ENCODE measurements around the gene FCHO1. TPM values are rescaled to one million over a fixed set of nuclear protein-coding genes. Genes with fewer than 3 reads are reported as not detected.

Gene FCHO1
- total and polyA plus RNA-seq, 4 donors: 0.69 to 2.8 (median 1.7) TPM

GRCh38 chr19:17835182-17836006 is 84.1 kb downstream of the FCHO1 start:
- Histone ChIP-seq H3K27me3 (ENCODE audit: control insufficient read depth in 4 of 4, insufficient read depth in 4 of 4, low read length in 3 of 4) (no peaks in the 10 kb centered on the region), H3K4me3 (ENCODE audit: low read depth in 1 of 3, low read length in 3 of 3) (no peak overlapping the region), H3K4me1 (ENCODE audit: control insufficient read depth in 4 of 4, insufficient read depth in 4 of 4, low read length in 3 of 4) (peaks cover 0 to 2% (median 0%) of the 10 kb centered on the region in 4 donors), H3K27ac (ENCODE audit: low read depth in 1 of 2, low read length in 2 of 2) (no peak overlapping the region), H3K36me3 (ENCODE audit: control insufficient read depth in 4 of 4, insufficient read depth in 3 of 4, low read depth in 1 of 4, low read length in 3 of 4) (no peaks in the 10 kb centered on the region), H3K9me3 (ENCODE audit: control insufficient read depth in 4 of 4, low read length in 3 of 4) (no peaks in the 10 kb centered on the region), H3K9ac (ENCODE audit: low read depth in 1 of 2, low read length in 2 of 2) (no peak overlapping the region)
- no peak for DNase-seq (ENCODE audit: low spot score)
- no peak for TF ChIP-seq REST (IDR thresholded peaks at IDR 0.05)
- no peak for TF ChIP-seq SP1 (IDR thresholded peaks at IDR 0.05)
- TF ChIP-seq CTCF (IDR thresholded peaks at IDR 0.05; ENCODE audit: low read depth, low read length, missing input control): no peak
- no peak for TF ChIP-seq TAF1 (conservative IDR thresholded peaks at IDR 0.05)
- TF ChIP-seq RXRA (IDR thresholded peaks at IDR 0.05): no peak
- no peak for TF ChIP-seq GABPA (IDR thresholded peaks at IDR 0.05 in 1 of 2, conservative IDR thresholded peaks at IDR 0.05 in 1 of 2)
- no peak for TF ChIP-seq FOXA2 (IDR thresholded peaks at IDR 0.05)
- TF ChIP-seq ZBTB33 (IDR thresholded peaks at IDR 0.05): no peak
- TF ChIP-seq JUND (IDR thresholded peaks at IDR 0.05): no peak
- no peak for TF ChIP-seq HNF4G (IDR thresholded peaks at IDR 0.05)
- TF ChIP-seq ATF3 (IDR thresholded peaks at IDR 0.05): no peak
- TF ChIP-seq HNF4A (conservative IDR thresholded peaks at IDR 0.05): no peak
- TF ChIP-seq RAD21 (IDR thresholded peaks at IDR 0.05): no peak
- TF ChIP-seq, protein P1, sequence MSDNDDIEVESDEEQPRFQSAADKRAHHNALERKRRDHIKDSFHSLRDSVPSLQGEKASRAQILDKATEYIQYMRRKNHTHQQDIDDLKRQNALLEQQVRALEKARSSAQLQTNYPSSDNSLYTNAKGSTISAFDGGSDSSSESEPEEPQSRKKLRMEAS (IDR thresholded peaks at IDR 0.05): no peak
- no peak for TF ChIP-seq EGR1 (IDR thresholded peaks at IDR 0.05; ENCODE audit: low read depth in 2 of 2)
- no peak for TF ChIP-seq NR2F2 (IDR thresholded peaks at IDR 0.05)
- TF ChIP-seq FOXA1 (IDR thresholded peaks at IDR 0.05): no peak
- TF ChIP-seq YY1 (IDR thresholded peaks at IDR 0.05): no peak
- 66% methylated on average over 8 of the region's 8 CpGs for WGBS
